Adipose tissue (tissue), 3 donors: Measurements from ENCODE around the gene NPDC1. TPM values are rescaled to one million over a fixed set of nuclear protein-coding genes. Genes with fewer than 3 reads are reported as not detected.

Experiments
- H3K27ac ChIP-seq: one replicate; pipeline ENCODE4 v1.5.1; 2013; ENCODE audit warnings: low read depth, low read length
- WGBS, 3 donors: extraction: QIAGEN DNeasy Blood & Tissue Kit; methylation state at CpG; one replicate each; pipeline ENCODE4 v1.1.7; 2013; 5-methylcytosine and 5-hydroxymethylcytosine counted together
- polyA plus RNA-seq, 3 donors: library from polyadenylated mRNA; stranded (reverse); fragments of 200-250 nt; gene quantifications; one replicate each; pipeline ENCODE4 v1.2.3, GENCODE V29; 2013
- donor health status: healthy with polysubstance abuse.
- donor health status: Bipolar disorder and iron deficiency.
- donor health status: healthy.

NPDC1 gene
- polyA plus RNA-seq, 3 donors = 45.3 to 213 (median 113) TPM

DNA sequence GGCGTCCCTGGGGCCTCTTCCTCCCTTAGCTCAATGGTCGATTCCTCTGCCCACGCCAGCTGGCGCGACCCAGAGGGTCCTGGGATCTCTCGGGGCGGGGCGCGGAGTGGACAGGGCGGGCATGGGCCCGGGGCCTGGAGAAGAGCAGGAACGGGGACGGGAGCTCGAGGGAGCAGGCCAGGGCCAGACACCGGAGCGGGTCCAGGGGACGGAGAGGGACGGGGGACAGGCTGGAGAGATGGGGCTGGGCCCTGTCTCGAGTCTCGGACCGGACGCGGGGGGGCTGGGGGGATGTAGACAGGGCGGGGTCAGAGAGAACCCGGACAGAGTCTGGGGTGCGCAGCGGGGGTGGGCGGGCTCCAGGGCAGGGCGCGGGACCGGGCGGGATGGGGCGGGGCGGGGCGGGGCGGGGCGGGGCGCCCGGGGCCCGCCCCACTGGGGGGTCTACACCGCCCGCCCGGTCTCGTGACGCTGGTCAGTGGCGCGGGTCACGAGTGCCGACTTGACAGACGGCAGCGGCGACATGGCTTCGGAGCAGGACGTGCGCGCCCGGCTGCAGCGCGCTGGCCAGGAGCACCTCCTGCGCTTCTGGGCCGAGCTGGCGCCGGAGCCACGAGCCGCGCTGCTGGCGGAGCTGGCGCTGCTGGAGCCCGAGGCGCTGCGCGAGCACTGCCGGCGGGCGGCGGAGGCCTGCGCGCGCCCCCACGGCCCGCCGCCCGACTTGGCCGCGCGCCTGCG is 31.2 kb upstream of the NPDC1 start, which contains the start of gene UAP1L1:
Gene UAP1L1 (plus strand): TSS at position 508 of the 738 bp plus-strand sequence. CDS start 16 bp downstream, at position 524.
- H3K27ac ChIP-seq = no peak within 1 kb of the TSS
- 2 to 3% (median 3%) methylated on average over 53 to 85 of the region's 87 CpGs for WGBS, 3 donors

DNA sequence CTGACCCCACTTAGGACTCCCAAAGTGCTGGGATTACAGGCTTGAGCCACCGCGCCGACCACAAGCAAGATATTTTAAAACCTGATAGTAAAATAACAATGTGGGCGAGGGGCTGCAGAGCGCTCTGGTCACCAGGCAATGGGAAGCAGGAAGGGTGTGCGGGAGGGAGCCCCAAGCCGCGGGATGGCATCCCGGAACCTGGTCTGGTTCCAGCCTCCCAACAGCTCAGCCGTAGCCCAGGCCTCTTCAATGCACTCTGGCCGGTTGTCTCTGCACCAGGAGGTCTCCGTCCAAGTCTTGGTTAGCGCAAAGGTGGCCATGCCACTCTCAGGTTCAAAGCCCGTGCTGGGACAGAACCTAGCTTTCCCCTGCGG is 30.6 kb upstream of the NPDC1 start:
- 64 to 76% (median 67%) methylated on average over 15 of the region's 15 CpGs for WGBS, 3 donors
- H3K27ac ChIP-seq = no peak overlapping the region

DNA sequence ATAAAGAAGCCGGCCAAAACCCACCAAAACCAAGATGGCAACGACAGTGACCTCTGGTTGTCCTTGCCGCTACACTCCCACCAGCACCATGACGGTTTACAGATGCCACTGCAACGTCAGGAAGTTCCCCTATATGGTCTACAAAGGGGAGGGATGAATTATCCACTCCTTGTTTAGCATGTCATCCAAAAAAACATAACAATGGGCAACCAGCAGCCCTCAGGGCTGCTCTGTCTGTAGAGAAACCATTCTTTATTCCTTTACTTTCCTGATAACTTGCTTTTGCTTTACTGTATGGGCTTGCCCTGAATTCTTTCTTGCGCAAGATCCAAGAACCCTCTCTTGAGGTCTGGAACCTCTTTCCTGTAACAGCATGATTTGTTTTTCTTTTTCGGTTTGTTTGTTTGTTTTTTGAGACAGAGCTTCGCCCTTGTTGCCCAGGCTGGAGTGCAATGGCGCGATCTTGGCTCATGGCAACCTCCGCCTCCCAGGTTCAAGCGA is 29.3 kb upstream of the NPDC1 start:
- WGBS, 3 donors = 79 to 94% (median 84%) methylated on average over 12 of the region's 12 CpGs
- no peak overlapping the region for H3K27ac ChIP-seq

DNA sequence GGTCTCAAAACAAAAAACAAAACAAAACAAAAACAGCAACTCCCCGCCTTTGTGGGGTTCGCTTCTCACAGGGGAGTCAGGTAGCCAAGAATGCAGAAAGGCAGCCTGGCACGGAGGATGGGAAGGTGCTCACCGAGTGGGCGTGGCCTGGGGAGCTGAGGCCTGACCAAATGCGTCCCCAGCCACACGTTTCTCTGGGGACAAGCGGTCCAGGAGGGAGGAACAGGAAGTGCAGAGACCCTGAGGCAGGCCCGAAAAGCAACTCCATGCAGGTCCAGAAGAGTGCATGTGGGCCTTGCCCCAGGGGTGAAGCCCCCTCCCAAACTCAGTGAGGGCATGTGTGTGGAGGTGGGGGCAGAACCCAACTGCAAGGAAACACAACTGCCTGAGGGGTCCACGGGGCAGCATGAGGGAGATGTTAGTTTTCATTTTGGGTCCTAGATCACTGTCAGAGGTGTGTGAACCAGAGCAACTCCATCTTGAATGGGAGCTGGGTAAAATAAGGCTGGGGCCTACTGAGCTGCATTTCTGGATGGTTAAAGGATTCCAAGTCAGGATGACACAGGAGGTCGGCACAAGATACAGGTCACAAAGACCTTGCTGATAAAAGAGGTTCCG is 28.8 kb upstream of the NPDC1 start:
- H3K27ac ChIP-seq = no peak overlapping the region
- 84 to 88% (median 86%) methylated on average over 12 of the region's 12 CpGs for WGBS, 3 donors

DNA sequence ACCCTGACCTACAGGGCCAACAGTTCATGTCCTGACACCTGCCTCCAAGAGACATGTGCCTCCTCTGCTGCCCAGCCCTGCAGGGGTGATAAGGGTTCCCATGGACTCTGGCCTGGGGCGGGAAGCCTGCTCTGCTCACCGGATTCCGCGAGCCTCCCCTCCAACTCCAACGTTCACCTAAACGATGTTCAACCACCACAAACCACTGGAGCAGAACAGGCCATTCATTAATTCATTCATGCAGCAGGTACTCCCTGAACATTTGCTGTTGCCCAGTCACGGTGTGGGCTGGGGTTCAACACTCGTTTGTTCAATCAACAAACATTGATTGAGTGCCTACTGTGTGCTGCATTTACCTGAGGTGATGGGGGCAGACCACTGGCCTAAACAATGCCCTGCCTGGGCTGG is 28.0 kb upstream of the NPDC1 start:
- 79 to 90% (median 86%) methylated on average over 8 of the region's 8 CpGs for WGBS, 3 donors
- H3K27ac ChIP-seq = no peak overlapping the region

DNA sequence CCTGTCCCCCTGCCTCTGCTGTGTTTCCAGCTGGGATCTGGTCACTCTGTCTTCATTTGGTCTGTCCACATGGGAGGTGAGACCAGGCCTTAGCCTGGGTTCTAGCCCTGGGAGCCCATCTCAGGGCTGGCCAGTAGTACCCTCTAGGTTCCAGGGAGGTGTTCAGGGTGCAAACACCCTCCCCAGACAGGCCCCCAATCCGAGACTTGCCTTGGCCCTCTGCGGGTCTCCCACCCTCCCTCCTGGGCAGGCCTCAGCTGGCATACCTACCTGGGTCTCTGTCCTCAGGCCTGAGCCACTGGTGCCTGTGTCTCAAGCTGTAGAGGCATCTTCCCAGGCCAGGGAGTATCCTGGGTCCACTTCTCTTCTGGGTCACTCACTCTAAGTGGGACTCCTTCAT is 25.3 kb upstream of the NPDC1 start:
- H3K27ac ChIP-seq = no peak overlapping the region
- 71 to 90% (median 88%) methylated on average over 2 of the region's 2 CpGs for WGBS, 3 donors

DNA sequence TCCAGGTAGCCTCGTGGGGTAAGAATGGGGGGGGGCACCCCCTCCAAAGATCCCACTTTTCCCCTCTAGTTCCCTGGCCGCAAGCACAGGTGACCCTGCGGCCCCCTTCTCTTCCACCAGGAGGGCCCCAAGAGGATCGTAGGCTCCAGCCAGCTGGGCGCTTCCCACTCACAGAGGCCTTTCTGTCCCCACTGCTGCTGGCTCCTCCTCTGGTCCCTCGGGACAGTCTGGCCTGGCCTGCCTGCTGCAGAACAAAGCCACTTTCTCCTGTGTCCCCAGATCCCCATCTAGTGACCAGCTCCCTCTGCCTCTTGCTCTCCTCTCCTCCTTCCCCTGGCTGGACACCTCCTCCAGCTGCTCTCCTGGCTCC is 24.9 kb upstream of the NPDC1 start:
- H3K27ac ChIP-seq = no peak overlapping the region
- 15 to 20% (median 18%) methylated on average over 6 of the region's 6 CpGs for WGBS, 3 donors

GRCh38 chr9:137070201-137070905 is 24.4 kb upstream of the NPDC1 start, which contains the start of gene SAPCD2:
TSS of gene SAPCD2 (minus strand) at chr9:137070557. CDS start at chr9:137070460, 97 bp downstream.
- WGBS, 3 donors = 0 to 1% (median 1%) methylated on average over 62 to 74 of the region's 74 CpGs
- no peak within 1 kb of the TSS for H3K27ac ChIP-seq

DNA sequence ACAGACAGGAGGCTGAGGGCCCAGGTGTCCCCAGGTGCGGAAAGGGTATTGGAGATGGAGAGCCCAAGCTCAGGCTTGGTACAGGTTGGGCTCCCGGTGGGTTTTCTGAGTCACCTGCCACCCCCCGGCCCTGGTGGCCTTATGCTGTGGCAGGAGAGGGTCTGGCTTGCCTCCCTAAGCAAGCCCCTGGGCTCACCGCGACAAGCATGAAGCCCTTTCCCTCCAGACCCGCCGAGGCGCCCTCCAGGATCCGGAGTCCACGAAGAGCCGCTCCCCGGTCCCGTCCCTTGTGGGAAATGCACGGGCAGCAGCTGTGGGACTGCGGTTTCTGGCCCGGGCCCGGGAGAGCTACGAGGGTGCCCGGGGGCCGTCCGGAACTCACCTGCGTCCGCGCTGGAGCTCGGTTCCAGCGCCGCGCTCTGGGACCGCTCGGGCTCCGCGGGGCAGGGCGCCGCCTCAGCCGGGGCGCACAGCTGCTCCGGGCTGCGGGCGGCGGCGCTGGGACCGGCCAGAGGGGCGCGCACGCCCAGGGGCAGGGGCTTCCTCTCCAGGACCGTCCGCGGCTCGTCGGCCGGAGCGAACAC is 23.6 kb upstream of the NPDC1 start:
- no peak overlapping the region for H3K27ac ChIP-seq
- WGBS, 3 donors = 6 to 8% (median 7%) methylated on average over 36 to 52 of the region's 52 CpGs

DNA sequence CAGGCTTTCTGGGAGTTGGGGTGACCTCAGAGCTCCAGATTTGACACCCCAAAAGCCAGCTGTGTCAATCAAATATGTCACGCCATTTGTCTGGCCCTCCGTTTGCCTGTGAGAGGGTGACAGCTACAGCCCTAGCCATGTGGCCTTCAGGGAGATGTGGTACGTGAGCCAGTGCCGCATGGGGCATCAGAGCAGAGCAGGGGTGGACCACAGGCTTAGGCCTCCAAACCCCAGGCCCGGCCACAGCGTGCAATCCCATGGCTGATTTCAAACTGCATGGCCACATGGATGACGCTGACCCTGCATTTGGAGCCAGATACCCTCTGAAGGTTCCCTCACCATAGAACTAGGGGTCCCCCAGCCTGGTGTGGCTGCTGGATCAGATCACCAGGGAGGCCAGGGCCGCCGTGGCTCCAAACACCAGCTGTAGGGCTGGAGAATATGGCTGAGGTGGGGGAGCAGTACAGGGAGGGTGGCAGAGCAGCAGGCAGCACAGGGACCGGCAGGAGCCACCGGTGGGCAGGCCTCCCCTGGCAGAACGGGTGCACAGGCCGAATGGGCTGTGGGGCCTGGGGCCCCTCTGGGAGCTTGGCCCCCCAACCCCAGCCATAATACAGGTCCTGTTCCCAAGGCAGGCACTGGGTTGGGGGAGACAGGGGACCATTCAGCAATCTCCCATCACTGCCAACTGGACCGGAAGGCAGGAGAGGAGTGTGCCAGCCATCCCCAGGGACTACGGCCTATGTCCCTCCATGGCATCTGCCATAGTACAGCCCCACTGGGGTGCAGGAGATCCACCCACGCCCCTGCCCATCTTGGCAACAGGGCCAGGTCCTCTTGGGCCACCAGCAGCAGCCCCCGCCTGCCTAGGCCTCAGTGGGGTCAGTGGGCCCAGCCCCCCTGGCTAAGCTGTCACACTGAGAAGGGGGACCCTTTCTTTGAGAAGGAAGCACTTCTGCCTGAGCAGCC is 22.8 kb upstream of the NPDC1 start:
- WGBS, 3 donors = 88 to 94% (median 90%) methylated on average over 17 of the region's 17 CpGs
- H3K27ac ChIP-seq = no peak overlapping the region

GRCh38 chr9:137067860-137068538 is 22.0 kb upstream of the NPDC1 start:
- 55 to 59% (median 57%) methylated on average over 12 of the region's 12 CpGs for WGBS, 3 donors

DNA sequence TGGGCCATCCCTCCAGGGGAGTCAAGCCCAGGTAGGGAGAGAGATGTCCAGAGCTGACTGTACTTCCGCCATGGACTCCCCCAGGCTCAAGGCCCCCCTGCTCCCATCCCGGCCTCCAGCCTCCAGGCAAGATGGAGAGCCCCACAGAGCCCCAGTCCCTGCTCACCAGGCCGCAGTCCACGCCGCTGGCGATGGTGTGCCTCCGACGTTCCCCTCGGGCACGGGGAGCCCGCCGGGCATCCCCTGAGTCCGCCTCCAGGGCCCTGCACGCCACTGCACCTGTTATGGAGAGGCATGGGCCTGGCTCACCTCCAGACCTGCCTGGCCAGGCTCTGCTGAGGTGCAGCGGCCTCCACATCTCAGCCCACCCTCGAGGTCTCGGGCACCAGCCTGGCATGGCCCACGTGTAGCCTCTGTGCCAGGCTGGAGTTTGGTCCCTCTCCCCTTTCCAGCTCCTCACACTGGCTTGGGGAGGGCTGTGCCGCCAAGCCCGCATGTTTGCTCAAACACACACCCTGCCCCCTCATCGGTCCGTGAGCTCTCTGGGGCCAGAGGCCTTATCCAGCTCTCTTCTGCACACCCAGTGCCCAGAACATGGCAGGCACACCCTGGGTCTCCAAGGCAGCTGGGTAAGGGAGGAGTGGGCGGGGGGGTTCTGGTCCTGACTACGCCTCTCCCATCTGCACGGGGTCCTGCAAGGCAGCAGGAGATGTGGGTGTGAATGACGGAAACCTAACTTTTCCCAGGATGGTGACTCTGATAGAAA is 20.3 kb upstream of the NPDC1 start:
- H3K27ac ChIP-seq = no peak overlapping the region
- 88 to 90% (median 89%) methylated on average over 26 of the region's 26 CpGs for WGBS, 3 donors

More at GRCh38 chr9:137067860-137068538, 22.0 kb upstream of the NPDC1 start:
- no peak overlapping the region for H3K27ac ChIP-seq

GRCh38 chr9:137065336-137065967 is 19.5 kb upstream of the NPDC1 start:
- no peak overlapping the region for H3K27ac ChIP-seq
- 92 to 95% (median 95%) methylated on average over 23 of the region's 23 CpGs for WGBS, 3 donors

DNA sequence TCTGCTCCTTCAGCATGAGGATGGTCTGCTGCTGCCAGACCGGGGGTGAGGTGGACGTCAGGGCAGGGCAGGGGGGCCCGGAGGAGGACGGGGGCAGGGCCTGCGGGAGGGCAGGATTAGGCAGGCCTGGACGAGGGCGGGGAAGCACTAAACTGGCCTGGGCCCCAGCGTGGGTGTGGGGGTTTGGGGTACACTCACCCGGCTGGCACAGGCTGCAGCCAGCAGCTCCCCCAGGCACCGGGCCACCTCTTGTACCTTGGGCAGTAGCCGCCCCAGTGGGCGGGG is 18.8 kb upstream of the NPDC1 start:
- H3K27ac ChIP-seq = no peak overlapping the region
- 84 to 93% (median 84%) methylated on average over 11 to 12 of the region's 12 CpGs for WGBS, 3 donors

DNA sequence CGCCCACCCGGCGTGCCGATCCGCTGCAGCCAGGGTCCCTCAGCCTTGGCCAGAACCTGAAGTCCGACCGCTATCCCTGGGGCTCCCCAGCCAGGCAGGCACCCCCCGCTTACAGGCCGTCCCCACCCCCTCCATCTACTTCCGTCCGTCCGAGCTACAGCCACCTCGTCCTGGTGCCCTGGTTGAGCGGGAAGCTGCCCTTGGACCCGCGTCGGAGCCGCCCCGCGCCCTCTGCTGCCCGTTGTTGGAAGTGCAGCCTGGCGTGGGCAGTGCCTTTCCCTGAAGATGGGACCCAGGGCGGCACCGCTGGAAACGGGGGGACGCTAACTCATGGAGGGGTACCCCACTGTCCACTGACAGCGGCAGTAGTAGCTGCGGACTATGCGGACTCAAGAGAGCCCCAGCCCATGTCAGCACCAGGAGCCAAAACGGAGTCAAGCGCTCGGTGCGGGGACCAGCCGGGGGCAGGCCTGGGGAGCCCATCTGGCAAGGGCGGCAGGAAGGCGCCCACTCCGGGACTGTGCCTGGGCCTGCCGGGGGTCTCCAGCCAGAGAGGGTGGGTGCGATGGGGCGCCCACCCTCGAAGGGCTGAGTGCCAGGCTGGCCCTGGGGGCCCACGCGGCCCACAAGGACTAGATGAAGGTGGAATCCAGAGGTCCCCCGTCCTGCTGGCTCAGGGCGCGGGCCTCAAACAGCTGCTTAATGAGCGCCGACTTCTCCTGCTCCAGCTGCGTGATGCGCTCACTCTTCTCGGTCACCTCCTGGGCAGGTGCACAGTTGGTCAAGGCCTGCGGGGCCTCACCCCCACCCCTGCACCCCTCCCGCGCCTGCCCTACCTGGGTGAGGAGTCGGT is 18.3 kb upstream of the NPDC1 start:
- 46 to 51% (median 48%) methylated on average over 53 to 55 of the region's 55 CpGs for WGBS, 3 donors
- no peak overlapping the region for H3K27ac ChIP-seq
